ENCODE results near the gene ATG16L1.

DNA sequence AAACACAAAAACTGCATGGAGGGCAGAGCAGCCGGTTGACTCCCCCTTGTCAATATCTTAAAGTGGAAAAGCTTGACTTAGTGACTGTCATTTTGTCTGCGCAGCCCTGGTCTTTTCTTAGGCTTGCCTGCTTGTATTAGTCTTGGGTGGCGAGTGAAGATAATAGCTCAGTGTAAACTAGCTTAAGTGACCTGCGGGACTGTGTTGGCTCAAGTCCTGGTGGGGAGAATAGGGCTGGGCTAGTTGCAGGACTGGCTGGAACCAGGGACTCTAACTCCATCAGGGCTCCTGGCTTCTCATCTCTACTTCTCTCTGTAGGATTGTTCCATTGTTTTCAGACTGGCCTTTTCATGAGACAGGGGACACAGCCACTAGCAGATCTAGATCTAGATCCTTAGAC is 8.1 kb upstream of the ATG16L1 start:
- TF ChIP-seq, protein P1, sequence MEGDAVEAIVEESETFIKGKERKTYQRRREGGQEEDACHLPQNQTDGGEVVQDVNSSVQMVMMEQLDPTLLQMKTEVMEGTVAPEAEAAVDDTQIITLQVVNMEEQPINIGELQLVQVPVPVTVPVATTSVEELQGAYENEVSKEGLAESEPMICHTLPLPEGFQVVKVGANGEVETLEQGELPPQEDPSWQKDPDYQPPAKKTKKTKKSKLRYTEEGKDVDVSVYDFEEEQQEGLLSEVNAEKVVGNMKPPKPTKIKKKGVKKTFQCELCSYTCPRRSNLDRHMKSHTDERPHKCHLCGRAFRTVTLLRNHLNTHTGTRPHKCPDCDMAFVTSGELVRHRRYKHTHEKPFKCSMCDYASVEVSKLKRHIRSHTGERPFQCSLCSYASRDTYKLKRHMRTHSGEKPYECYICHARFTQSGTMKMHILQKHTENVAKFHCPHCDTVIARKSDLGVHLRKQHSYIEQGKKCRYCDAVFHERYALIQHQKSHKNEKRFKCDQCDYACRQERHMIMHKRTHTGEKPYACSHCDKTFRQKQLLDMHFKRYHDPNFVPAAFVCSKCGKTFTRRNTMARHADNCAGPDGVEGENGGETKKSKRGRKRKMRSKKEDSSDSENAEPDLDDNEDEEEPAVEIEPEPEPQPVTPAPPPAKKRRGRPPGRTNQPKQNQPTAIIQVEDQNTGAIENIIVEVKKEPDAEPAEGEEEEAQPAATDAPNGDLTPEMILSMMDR (IDR thresholded peaks at IDR 0.05): no peak
- no peak for TF ChIP-seq POLR2A (IDR thresholded peaks at IDR 0.05)
